Neuron (in vitro differentiated cells): ENCODE data around the gene TPP1.

ENCODE experiments used
- H2AFZ ChIP-seq: one replicate; pipeline ENCODE4 v1.6.1; 2013; ENCODE audit warnings: low read depth, mild to moderate bottlenecking, inconsistent platforms, low read length, moderate library complexity
- H3K27me3 ChIP-seq: one replicate; pipeline ENCODE4 v1.6.1; 2013; ENCODE audit warnings: low read length; ENCODE audit not compliant: insufficient read depth
- H3K36me3 ChIP-seq: one replicate; pipeline ENCODE4 v1.6.1; 2013; ENCODE audit warnings: low read length; ENCODE audit not compliant: insufficient read depth
- H3K4me1 ChIP-seq: one replicate; pipeline ENCODE4 v1.6.1; 2013; ENCODE audit warnings: low read length; ENCODE audit not compliant: insufficient read depth
- H3K4me3 ChIP-seq: 2 replicates; pipeline ENCODE4 v1.5.1; 2013; ENCODE audit warnings: mild to moderate bottlenecking, low read length, moderate library complexity
- H3K9me3 ChIP-seq: one replicate; pipeline ENCODE4 v1.6.1; 2013; ENCODE audit warnings: low read length

TPP1 gene

DNA sequence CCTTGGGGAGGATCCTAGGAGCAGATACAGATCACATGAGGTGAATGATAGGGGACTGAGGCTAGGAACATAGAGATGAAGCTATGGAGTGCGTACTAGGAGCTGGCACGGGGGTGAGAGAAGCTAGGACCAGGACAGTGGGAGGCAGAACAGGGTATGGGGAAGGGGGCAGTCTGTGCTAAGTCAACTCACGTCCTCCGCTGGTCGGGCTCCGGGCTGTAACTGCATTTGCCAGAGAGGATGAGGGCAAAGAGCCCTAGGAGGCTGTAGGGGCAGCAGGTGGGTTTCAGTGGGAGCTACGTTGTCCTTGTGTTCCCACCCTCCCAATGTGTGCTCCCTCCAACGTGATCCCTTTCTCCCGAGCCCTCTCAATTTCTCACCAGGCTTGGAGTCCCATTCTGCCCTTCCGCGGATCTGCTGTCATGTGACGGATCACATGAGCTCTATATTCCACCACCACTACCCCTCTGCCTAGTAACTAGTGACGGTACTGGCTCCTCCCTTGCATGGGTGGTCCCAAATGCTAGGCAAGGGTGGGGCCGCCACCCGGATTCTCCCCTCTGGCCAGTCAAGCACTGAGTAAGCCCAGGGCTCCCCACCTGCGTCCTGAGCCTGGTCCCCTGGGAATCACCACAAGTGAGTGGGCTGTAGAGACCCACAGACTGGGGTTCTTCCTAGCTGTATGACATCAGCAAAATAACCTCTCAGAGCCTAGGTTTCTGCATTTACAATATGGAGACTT lies at the start of gene TPP1:
TPP1 (minus strand) TSS at position 419 of the 742 bp plus-strand sequence; CDS start at position 397, 22 bp downstream.
- Histone ChIP-seq H3K36me3 (peaks cover 29% of the 10 kb centered on the region), H3K4me3 (peak within 1 kb of the TSS; percentile 73), H3K9me3 (no peaks in the 10 kb centered on the region), H2AFZ (peak within 1 kb of the TSS; percentile 30), H3K4me1 (peaks cover 13% of the 10 kb centered on the region), H3K27me3 (no peaks in the 10 kb centered on the region)

- no peaks in the 10 kb centered on the region for H3K9me3 ChIP-seq
- no peak overlapping the region for H3K4me3 ChIP-seq
- H3K4me1 ChIP-seq, result peaks cover 3% of the 10 kb centered on the region
- H3K27me3 ChIP-seq, result no peaks in the 10 kb centered on the region
- H3K36me3 ChIP-seq, result no peaks in the 10 kb centered on the region
- H2AFZ ChIP-seq, result no peak overlapping the region
Observed at GRCh38 chr11:6667733-6668374, 48.6 kb upstream of the TPP1 start.

DNA sequence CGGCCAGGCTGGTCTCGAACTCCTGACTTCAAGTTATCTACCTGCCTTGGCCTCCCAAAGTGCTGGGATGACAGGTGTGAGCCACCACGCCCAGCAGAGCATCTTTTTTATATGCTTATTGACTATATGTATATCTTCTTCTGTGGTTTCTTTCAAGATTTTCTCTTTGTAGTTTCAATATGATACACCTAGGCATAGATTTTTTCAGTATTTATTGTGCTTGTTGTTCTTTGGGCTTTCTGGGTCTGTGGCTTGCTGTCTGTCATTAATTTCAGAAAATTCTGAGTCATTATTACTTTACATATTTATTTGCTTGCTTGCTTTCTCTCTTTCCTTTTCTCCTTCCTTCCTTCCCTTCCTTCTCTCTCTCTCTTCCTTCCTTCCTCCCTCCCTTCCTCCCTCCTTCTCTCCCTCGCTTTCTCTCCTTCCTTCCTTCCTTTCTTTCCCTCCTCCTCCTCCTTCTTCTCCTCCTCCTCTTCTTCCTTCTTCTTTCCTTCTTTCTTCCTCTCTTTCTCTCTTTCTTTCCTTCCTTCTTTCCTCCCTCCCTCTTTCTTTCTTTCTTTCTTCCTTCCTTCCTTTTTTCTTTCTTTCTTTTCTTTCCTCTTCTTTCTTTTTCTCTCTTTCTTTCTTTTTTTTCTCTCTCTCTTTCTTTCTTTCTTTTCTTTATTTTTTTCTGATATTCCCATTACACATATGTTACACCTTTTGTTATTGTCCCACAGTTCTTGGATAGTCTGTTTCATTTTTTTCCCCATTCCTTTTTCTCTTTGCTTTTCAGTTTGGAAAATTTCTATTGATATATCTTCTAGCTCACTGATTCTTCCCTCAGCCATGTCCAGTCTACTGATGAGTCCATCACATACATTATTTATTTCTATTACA lies 47.3 kb upstream of the TPP1 start:
- H3K4me1 ChIP-seq, result peaks cover 3% of the 10 kb centered on the region
- no peaks in the 10 kb centered on the region for H3K9me3 ChIP-seq
- H3K4me3 ChIP-seq, result no peak overlapping the region
- H3K36me3 ChIP-seq, result no peaks in the 10 kb centered on the region
- H2AFZ ChIP-seq, result no peak overlapping the region
- no peaks in the 10 kb centered on the region for H3K27me3 ChIP-seq

DNA sequence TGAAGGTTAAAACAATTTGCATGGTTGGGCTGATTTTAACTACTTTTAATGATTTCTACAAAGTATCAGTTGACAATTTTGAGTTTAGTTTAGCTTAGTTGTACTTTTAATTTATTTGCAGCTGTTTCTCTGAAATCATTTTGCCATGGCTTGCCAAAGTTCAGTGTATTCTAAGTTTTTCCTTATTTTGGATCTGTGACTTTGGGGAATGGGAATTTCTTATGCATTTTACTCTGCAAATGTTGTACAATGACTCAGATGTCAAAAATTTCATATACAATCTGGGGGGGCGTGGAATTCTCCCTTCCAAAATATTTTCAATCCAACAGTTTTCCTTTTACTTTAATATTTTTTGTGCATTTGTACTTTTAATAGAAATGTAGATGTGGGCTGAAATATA lies 45.3 kb upstream of the TPP1 start:
- Histone ChIP-seq H3K36me3 (no peaks in the 10 kb centered on the region), H2AFZ (no peak overlapping the region), H3K9me3 (no peaks in the 10 kb centered on the region)

GRCh38 chr11:6663794-6664469 lies 44.7 kb upstream of the TPP1 start:
- H3K36me3 ChIP-seq, result no peaks in the 10 kb centered on the region
- peaks cover 3% of the 10 kb centered on the region for H3K4me1 ChIP-seq
- H3K4me3 ChIP-seq, result no peak overlapping the region
- no peak overlapping the region for H2AFZ ChIP-seq
- H3K27me3 ChIP-seq, result no peaks in the 10 kb centered on the region
- H3K9me3 ChIP-seq, result no peaks in the 10 kb centered on the region

More for the DNA sequence above, 45.3 kb upstream of the TPP1 start:
- no peaks in the 10 kb centered on the region for H3K27me3 ChIP-seq
- peaks cover 3% of the 10 kb centered on the region for H3K4me1 ChIP-seq
- H3K4me3 ChIP-seq, result no peak overlapping the region

DNA sequence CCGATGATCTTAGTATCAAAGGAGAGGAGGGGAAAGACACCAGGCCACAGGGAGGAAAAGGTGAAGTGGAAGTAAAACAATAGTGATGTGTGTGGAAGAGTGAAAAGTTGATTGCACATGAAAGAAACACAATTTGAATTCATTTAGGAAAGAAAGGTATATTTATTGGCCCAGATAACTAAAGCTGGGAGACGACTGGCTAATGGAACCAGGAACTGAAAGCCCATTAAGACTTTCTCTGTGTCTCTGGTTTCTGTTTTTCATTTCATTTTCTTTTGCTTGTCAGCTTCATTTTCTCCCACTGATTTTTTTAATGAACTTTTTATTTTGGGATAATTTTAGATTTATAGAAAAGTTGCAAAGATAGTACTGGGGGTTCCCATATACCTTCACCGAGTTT lies 41.5 kb upstream of the TPP1 start:
- peaks cover 13% of the 10 kb centered on the region for H3K4me1 ChIP-seq
- no peak overlapping the region for H3K4me3 ChIP-seq
- no peak overlapping the region for H2AFZ ChIP-seq
- H3K9me3 ChIP-seq, result no peaks in the 10 kb centered on the region
- no peaks in the 10 kb centered on the region for H3K27me3 ChIP-seq
- H3K36me3 ChIP-seq, result no peaks in the 10 kb centered on the region

DNA sequence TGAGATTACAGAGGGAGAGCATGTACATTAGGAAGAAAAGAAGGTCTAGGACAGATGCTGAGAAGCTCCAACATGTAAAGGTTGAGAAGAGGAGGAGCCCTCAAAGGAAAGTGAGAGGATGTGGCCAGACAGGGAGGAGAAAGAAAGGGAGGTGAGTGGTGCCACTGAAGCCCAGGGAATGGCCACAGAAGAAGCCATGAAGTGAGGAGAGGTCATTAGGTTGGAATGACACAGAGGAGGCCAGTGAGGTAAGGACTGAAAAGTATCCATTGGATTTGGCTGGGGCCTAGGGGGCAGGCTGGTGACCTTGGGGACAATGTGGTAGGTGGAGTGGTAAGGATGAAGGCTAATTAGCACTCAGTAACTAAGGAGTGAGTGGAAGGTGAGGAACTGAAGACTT lies 39.4 kb upstream of the TPP1 start:
- Histone ChIP-seq H3K27me3 (no peaks in the 10 kb centered on the region), H2AFZ (no peak overlapping the region), H3K9me3 (no peaks in the 10 kb centered on the region), H3K4me1 (peaks cover 23% of the 10 kb centered on the region), H3K36me3 (no peaks in the 10 kb centered on the region), H3K4me3 (no peak overlapping the region)

- H3K4me3 ChIP-seq, result no peak overlapping the region
- H3K4me1 ChIP-seq, result peaks cover 27% of the 10 kb centered on the region
- H3K9me3 ChIP-seq, result no peaks in the 10 kb centered on the region
- H2AFZ ChIP-seq, result no peak overlapping the region
- peaks cover 3% of the 10 kb centered on the region for H3K36me3 ChIP-seq
- no peaks in the 10 kb centered on the region for H3K27me3 ChIP-seq
Observed at GRCh38 chr11:6657346-6657745, 38.1 kb upstream of the TPP1 start.

GRCh38 chr11:6656936-6657335 lies 37.7 kb upstream of the TPP1 start:
- Histone ChIP-seq H3K36me3 (peaks cover 4% of the 10 kb centered on the region), H3K27me3 (no peaks in the 10 kb centered on the region), H3K4me3 (peak overlapping the region; percentile 73), H3K9me3 (no peaks in the 10 kb centered on the region), H3K4me1 (peaks cover 27% of the 10 kb centered on the region), H2AFZ (no peak overlapping the region)

GRCh38 chr11:6656584-6656915 lies 37.3 kb upstream of the TPP1 start:
- H3K36me3 ChIP-seq, result peaks cover 7% of the 10 kb centered on the region
- H3K9me3 ChIP-seq, result no peaks in the 10 kb centered on the region
- H3K4me3 ChIP-seq, result peak overlapping the region; percentile 73
- H3K27me3 ChIP-seq, result no peaks in the 10 kb centered on the region
- H3K4me1 ChIP-seq, result peaks cover 27% of the 10 kb centered on the region
- H2AFZ ChIP-seq, result peak overlapping the region; percentile 59

DNA sequence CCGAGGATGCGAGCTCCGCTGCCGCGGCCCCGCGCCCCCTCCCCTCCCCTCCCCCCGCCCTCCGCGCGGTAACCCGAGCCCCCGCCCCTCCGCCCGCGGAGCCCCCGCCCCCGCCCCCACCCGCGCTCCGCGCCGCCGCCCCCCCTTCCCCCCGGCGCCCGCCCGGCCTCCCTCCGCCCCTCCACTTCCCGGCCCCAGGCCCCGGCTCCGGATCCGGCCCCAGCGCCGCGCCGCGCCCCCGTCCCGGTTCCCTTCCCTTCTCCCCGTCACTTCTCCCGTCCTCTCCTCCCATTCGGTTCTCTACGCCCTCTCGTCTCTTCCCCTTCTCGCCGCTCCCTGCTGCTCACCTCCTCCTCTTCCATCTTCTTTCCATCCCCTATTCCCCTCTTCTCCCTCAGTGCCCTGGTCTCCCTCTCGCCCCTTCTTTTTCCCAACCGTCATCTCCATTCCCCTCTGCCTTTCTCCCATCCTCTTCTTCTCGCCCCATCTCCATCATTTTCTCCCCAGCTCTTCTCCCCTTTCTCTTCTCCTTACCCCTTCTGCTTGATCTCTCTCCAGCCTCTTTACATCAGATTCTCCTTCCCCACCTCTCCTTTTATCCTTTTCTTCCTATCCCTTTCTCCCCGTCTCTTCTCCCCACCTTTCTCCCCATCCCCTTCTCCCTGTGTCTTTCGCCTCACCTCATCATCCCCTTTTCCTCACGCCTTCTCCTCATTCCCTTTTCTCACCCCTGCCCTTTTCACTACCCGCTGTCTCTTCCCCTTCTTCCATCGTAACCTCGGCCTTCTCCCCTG lies 36.8 kb upstream of the TPP1 start, which contains the start of gene DCHS1:
DCHS1 (minus strand) TSS at position 20 of the 794 bp plus-strand sequence. CDS start 14,196 bp downstream, outside the sequence.
- peaks cover 27% of the 10 kb centered on the region for H3K4me1 ChIP-seq
- H2AFZ ChIP-seq, result peak within 1 kb of the TSS; percentile 59
- H3K36me3 ChIP-seq, result peaks cover 8% of the 10 kb centered on the region
- peak within 1 kb of the TSS; percentile 73 for H3K4me3 ChIP-seq
- H3K9me3 ChIP-seq, result no peaks in the 10 kb centered on the region
- H3K27me3 ChIP-seq, result no peaks in the 10 kb centered on the region
